Skeletal muscle tissue (tissue), 4 donors: ENCODE data around the gene NEK9. TPM values are rescaled to one million over a fixed set of nuclear protein-coding genes. Genes with fewer than 3 reads are reported as not detected.

ENCODE experiments used
- H3K27ac ChIP-seq: one replicate; pipeline ENCODE4 v1.7.0; 2013; ENCODE audit warnings: mild to moderate bottlenecking, low read depth, low read length, inconsistent platforms
- H3K27me3 ChIP-seq, 3 donors: one replicate each; pipeline ENCODE4 v1.7.0; 2013; ENCODE audit warnings: low read length in 3 of 3; ENCODE audit not compliant: control insufficient read depth in 3 of 3, insufficient read depth in 3 of 3
- H3K36me3 ChIP-seq, 3 donors: one replicate each; pipeline ENCODE4 v1.7.0; 2013; ENCODE audit warnings: low read length in 3 of 3; ENCODE audit not compliant: control insufficient read depth in 3 of 3, insufficient read depth in 3 of 3
- H3K4me1 ChIP-seq, 3 donors: one replicate each; pipeline ENCODE4 v1.7.0; 2013; ENCODE audit warnings: low read length in 3 of 3, mild to moderate bottlenecking in 3 of 3; ENCODE audit not compliant: control insufficient read depth in 3 of 3, insufficient read depth in 3 of 3
- H3K4me3 ChIP-seq, 3 donors: one replicate each; pipeline ENCODE4 v1.7.0; 2013; ENCODE audit warnings: low read length in 3 of 3
- H3K9ac ChIP-seq, 3 donors: one replicate each; pipeline ENCODE4 v1.7.0; 2013; ENCODE audit warnings: low read length in 3 of 3, mild to moderate bottlenecking in 3 of 3, moderate library complexity in 2 of 3, low read depth in 1 of 3
- H3K9me3 ChIP-seq, 3 donors: one replicate each; pipeline ENCODE4 v1.7.0; 2013; ENCODE audit warnings: low read length in 3 of 3; ENCODE audit not compliant: control insufficient read depth in 3 of 3
- total RNA-seq: library from RNA; depleted of rRNA; stranded (reverse); fragments of >200 nt; gene quantifications from one replicate; pipeline ENCODE4 v1.2.3, GENCODE V29; 2014
- donor health status: Osteomylitis.

NEK9 gene
- total RNA-seq, 1 donor from 2014 or later, result 59.0 TPM

DNA sequence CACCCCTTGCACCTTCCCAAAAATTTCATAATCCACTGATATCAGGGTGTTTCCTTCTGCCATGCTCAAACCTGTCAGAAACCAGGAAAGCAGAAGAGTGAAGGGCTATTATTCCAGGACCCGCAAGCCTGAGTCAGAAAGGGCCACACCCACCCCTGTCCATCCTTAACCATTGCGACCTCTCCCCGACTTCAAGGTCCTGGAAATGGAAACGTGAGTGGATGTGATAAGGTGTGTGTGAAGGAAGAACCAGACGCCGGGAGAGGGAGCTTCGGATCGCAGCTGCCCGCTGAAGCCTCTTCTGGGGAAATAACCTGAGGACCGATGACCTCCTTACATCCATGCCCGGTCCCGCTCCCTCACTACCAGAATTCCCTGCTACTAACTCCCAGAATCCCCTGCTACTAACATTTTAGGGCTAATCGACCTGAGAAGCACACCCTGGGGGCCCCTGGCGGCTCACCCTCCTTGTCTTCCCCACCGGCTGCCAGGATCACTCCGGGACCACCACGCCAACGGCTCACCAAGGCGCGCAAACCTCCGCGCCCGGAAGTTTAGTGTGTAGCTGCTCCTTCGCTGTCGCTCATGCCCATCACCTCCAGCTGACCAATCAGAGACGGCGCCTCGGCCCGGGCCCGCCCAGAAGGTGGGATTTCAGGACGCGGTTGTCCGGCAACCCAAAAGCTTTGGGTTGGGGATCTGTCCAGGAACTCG, 63.2 kb downstream of the NEK9 start, which contains the start of gene ACYP1:
TSS of gene ACYP1 (minus strand) at position 534 of the 714 bp plus-strand sequence. CDS start at position 63, 471 bp downstream.
- peak within 1 kb of the TSS; percentile 85 to 91 (median 89) for H3K4me3 ChIP-seq
- H3K9ac ChIP-seq, result peak within 1 kb of the TSS; percentile 67 to 90 (median 83)
- peak within 1 kb of the TSS; percentile 14 for H3K27ac ChIP-seq
- no peaks in the 10 kb centered on the region for H3K9me3 ChIP-seq
- H3K4me1 ChIP-seq, result peaks cover 17 to 44% (median 28%) of the 10 kb centered on the region in 3 donors
- no peaks in the 10 kb centered on the region for H3K27me3 ChIP-seq
- peaks cover 0 to 6% (median 0%) of the 10 kb centered on the region in 3 donors for H3K36me3 ChIP-seq

DNA sequence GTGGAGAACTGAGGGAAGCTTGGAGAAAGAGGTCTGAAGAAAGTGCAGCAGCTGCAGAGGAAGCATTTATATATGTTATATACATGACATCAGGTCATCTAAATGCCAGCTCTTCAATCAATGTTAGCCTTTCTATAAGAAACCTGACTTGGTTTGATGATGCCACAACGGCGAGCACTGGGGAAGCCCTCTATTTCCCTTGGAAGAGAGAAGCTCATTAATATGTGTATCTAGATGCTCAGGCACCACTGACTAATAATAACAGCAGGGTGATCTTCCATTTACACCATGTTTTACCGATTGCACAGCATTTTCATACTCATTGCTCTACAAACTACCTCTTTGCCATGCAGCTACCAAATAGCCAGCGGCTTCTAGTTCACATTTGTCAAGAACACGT, 63.8 kb downstream of the NEK9 start:
- no peaks in the 10 kb centered on the region for H3K9me3 ChIP-seq
- H3K4me3 ChIP-seq, result peak overlapping the region; percentile 85 to 91 (median 89)
- H3K27me3 ChIP-seq, result no peaks in the 10 kb centered on the region
- no peak overlapping the region for H3K27ac ChIP-seq
- peaks cover 0 to 6% (median 0%) of the 10 kb centered on the region in 3 donors for H3K36me3 ChIP-seq
- H3K9ac ChIP-seq, result peak overlapping the region in 1 of 3 donors; percentile 90
- H3K4me1 ChIP-seq, result peaks cover 17 to 39% (median 22%) of the 10 kb centered on the region in 3 donors

DNA sequence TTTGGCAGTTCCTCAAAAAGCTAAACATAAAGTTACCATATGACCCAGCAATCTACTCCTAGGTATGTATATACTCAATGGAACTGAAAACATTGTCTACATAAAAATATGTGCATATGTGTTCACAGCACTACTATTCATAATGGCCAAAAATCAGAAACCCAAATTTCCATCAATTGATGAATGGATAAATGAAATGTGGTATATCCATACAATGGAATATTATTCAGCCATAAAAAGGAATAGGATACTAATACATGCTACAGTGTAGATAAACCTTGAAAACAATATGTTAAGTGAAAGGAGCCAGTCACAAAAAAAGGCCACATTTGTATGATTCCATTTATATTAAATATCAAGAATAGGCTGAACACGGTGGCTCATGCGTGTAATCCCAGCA, 66.4 kb downstream of the NEK9 start:
- H3K9ac ChIP-seq, result no peak overlapping the region
- no peak overlapping the region for H3K27ac ChIP-seq
- no peaks in the 10 kb centered on the region for H3K36me3 ChIP-seq
- H3K27me3 ChIP-seq, result no peaks in the 10 kb centered on the region
- peaks cover 13 to 16% (median 14%) of the 10 kb centered on the region in 3 donors for H3K4me1 ChIP-seq
- no peaks in the 10 kb centered on the region for H3K9me3 ChIP-seq
- H3K4me3 ChIP-seq, result no peak overlapping the region

DNA sequence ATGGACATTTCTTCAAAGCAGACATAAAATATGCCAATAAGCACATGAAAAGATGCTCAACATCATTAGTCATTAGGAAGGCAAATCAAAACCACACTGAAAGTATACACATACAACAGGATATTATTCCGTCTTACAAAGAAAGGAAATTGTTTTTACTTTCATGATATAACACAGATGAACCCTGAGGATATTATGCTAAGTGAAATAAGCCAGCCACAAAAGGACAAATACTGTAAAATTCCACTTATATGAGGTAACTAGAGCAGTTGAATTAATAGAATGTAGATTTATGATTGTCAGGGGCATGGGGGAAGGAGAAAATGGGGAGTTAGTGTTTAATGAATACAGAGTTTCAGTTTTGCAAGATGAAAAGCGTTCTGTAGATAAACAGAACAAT, 67.2 kb downstream of the NEK9 start:
- H3K4me3 ChIP-seq, result no peak overlapping the region
- peaks cover 10 to 13% (median 12%) of the 10 kb centered on the region in 3 donors for H3K4me1 ChIP-seq
- no peaks in the 10 kb centered on the region for H3K27me3 ChIP-seq
- H3K9me3 ChIP-seq, result no peaks in the 10 kb centered on the region
- H3K36me3 ChIP-seq, result no peaks in the 10 kb centered on the region
- no peak overlapping the region for H3K27ac ChIP-seq
- no peak overlapping the region for H3K9ac ChIP-seq

DNA sequence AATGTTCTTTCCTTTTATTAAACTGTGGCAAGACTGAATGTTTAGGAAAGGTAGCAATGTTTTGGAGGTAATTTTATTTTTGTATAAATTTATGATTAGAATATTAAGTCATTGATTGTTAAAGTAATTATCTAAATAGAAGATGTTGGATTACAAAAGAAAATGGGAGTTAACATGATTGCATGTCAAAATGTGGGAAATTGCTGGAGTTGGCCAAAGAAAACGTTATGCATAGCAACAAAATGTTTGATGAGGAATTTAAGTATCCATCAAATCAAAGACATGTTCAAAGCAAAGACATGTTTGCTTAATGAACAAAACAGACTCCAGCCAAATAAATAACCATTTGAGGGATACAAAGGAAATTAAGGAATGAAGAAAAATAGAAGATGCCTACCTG, 72.4 kb downstream of the NEK9 start:
- no peaks in the 10 kb centered on the region for H3K36me3 ChIP-seq
- H3K27ac ChIP-seq, result no peak overlapping the region
- H3K9me3 ChIP-seq, result no peaks in the 10 kb centered on the region
- H3K4me1 ChIP-seq, result peaks cover 4 to 12% (median 10%) of the 10 kb centered on the region in 3 donors
- H3K4me3 ChIP-seq, result no peak overlapping the region
- H3K27me3 ChIP-seq, result no peaks in the 10 kb centered on the region
- H3K9ac ChIP-seq, result no peak overlapping the region

DNA sequence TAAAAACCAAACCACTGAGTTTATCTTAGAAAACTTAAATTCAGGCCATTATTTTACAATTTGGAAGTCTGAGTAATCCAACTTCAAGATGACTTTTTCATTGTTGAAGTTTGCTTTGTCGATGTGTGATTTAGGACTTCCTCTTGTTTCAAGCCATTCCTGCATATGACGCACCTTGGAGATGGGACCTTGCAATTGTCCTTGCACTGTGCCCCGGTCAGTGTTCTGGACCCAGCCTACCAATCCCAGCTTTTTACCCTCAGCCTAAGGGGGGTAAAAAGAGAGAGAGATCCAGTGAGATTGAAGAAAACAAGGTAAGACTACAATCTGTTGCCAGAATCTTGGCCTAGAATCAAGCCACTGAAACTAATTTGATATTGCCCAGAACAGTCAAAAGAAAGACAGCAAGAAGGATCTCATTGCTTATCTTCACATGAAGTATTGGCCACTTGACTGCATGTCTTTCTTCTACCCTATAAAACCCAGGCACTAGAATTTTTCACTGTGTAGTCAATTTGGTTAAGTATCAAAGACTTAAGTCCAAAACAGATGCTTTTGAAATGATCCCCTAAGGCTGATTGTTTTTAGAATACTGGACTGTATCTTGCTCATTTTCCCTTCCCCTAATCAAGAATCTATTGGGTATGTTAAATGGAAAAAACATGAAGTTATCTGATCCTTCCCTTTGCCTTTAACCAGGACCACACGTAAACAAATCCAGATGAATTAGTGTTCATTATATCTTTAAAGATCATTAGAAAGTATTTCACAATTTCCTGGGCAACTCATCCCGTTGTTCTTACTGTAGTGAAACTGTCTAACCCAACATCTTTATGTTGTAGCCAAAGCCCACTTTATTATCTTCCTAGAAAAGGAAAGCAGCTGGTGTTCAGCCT, 73.2 kb downstream of the NEK9 start:
- Histone ChIP-seq H3K27ac (no peak overlapping the region), H3K4me3 (no peak overlapping the region), H3K36me3 (no peaks in the 10 kb centered on the region), H3K4me1 (peaks cover 4 to 15% (median 11%) of the 10 kb centered on the region in 3 donors), H3K9me3 (no peaks in the 10 kb centered on the region), H3K9ac (no peak overlapping the region), H3K27me3 (no peaks in the 10 kb centered on the region)

DNA sequence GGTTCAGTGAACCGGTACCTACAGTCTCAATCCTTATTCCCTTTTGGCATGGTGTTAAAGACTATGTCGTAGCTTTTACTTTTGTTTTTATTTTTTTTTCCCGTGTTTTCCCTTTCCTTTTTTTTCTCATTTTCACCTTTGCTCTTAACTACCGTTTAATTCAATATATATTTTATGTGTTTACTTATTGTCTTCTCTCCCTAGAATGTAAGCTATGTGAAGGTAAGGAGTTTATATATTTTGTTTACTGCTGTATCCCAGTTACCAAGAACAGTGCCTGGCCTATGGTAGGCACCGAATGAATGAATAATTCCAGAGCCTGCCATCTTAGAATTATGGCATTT, 75.3 kb downstream of the NEK9 start:
- Histone ChIP-seq H3K27me3 (no peaks in the 10 kb centered on the region), H3K36me3 (no peaks in the 10 kb centered on the region), H3K9me3 (no peaks in the 10 kb centered on the region), H3K9ac (peak overlapping the region; percentile 71 to 83 (median 81)), H3K4me1 (peaks cover 4 to 15% (median 11%) of the 10 kb centered on the region in 3 donors), H3K27ac (peak overlapping the region; percentile 78), H3K4me3 (peak overlapping the region; percentile 74 to 78 (median 75))

DNA sequence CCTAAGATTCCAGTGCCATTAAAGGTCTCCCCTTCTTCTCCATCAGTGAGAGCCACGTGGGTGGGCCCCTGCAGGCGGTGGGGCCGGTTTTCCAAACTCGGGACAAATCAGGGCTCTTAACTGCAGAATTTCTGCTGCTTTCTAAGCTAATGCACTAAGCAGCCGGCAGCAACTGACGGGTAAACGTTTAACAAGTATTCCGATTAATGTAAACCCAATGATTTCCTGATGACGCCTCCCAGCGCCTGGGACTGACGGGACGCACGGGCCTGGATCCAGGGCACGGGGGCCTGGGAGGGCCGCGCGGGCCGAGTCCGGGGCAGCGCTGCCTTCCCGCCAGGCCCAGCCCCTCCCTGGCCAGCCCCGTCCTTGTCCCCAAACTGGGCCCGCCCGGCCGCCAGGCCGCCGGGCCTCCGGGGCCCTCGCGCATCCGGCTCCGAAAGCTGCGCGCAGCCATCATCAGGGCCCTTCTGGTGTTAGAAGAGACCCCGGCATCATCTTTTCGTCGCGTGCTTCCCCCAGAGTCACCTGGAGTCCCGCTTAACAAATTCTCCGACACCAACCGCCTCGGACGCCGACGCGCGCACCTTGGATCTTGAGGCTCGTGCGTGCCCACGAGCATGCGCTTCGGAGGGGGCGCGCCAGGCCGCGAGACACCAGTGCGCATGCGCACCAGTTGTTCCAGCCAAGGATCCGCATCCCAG, 75.8 kb downstream of the NEK9 start, which contains the start of gene MLH3:
TSS of gene MLH3 (minus strand) at position 616 of the 704 bp plus-strand sequence. CDS start 1,812 bp downstream, outside the sequence.
- H3K4me3 ChIP-seq, result peak within 1 kb of the TSS; percentile 74 to 78 (median 75)
- no peaks in the 10 kb centered on the region for H3K9me3 ChIP-seq
- no peaks in the 10 kb centered on the region for H3K36me3 ChIP-seq
- peak within 1 kb of the TSS; percentile 71 to 83 (median 81) for H3K9ac ChIP-seq
- peaks cover 4 to 15% (median 11%) of the 10 kb centered on the region in 3 donors for H3K4me1 ChIP-seq
- peak within 1 kb of the TSS; percentile 78 for H3K27ac ChIP-seq
- no peaks in the 10 kb centered on the region for H3K27me3 ChIP-seq

DNA sequence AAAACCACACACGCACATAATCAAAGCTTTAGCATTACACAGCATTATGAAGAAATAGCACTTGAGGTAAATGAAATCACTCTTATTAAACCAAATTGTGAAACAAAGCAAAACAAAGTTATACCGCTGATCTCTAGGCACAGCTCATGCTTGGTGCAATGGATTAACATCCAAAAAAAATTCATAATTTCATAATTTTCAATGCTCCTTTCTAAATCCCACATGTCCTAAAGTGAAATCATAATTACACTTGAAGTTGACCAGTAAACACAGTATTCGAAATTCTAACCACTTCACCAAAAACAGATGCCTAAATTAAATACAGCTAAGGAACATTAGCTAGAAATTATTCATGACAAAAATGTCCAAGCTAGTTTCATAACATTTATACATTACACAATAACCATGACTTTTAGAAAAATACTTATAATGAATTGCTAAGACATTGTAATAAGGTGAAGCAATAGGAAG, 77.1 kb downstream of the NEK9 start:
- Histone ChIP-seq H3K27ac (peak overlapping the region; percentile 71), H3K27me3 (no peaks in the 10 kb centered on the region), H3K4me1 (peaks cover 4 to 16% (median 15%) of the 10 kb centered on the region in 3 donors), H3K36me3 (no peaks in the 10 kb centered on the region), H3K9me3 (no peaks in the 10 kb centered on the region), H3K4me3 (no peak overlapping the region), H3K9ac (no peak overlapping the region)
